Activated T-helper 1 cell treated with anti-CD3 and anti-CD28 coated beads, Interleukin-2, amount 50 U/mL, for 16 hours (primary cell): ENCODE data around the gene H1-8.
"Not testable (repeated sequence)": the region's sequence is repeated elsewhere in the genome, so short reads cannot be mapped to it uniquely, and the experiment has no call there.

Source experiments
- DNase-seq, 2 donors: peaks; one replicate each; pipeline ENCODE4 v3.0.0-alpha.2; 2020; ENCODE audit warnings: low read depth in 1 of 2, low spot score in 1 of 2

H1-8 gene

GRCh38 chr3:129515108-129515820, 27.7 kb upstream of the H1-8 start:
- not testable (repeated sequence) for DNase-seq

- not testable (repeated sequence) for DNase-seq
These were observed 27.0 kb upstream of the H1-8 start for GRCh38 chr3:129515821-129516432.

GRCh38 chr3:129517516-129517915, 25.5 kb upstream of the H1-8 start:
- DNase-seq = no peak

GRCh38 chr3:129518038-129518561, 24.9 kb upstream of the H1-8 start:
- DNase-seq = no peak

- no peak for DNase-seq
These were observed 24.4 kb upstream of the H1-8 start for GRCh38 chr3:129518581-129518980.

GRCh38 chr3:129519449-129519848, 23.5 kb upstream of the H1-8 start:
- no peak for DNase-seq

GRCh38 chr3:129519896-129520715, 22.9 kb upstream of the H1-8 start:
- DNase-seq = no peak

- no peak for DNase-seq
These were observed 22.0 kb upstream of the H1-8 start for GRCh38 chr3:129520960-129521359.

GRCh38 chr3:129521611-129522010, 21.4 kb upstream of the H1-8 start:
- DNase-seq = no peak

GRCh38 chr3:129522953-129523352, 20.0 kb upstream of the H1-8 start:
- DNase-seq = no peak

GRCh38 chr3:129524081-129524480, 18.9 kb upstream of the H1-8 start:
- DNase-seq = no peak

- no peak for DNase-seq
These were observed 17.5 kb upstream of the H1-8 start for GRCh38 chr3:129525341-129525968.

- DNase-seq = no peak
These were observed 16.7 kb upstream of the H1-8 start for GRCh38 chr3:129526121-129526900.

GRCh38 chr3:129527262-129527661, 15.7 kb upstream of the H1-8 start:
- no peak for DNase-seq

GRCh38 chr3:129528589-129529100, 14.3 kb upstream of the H1-8 start, which contains the start of gene RHO:
TSS of gene RHO (plus strand) at chr3:129528639. CDS start at chr3:129528734, 95 bp downstream.
- no peak for DNase-seq

- no peak for DNase-seq
These were observed 13.4 kb upstream of the H1-8 start for GRCh38 chr3:129529436-129530210.

GRCh38 chr3:129530251-129530791, 12.7 kb upstream of the H1-8 start:
- DNase-seq = no peak

- DNase-seq = no peak
These were observed 12.2 kb upstream of the H1-8 start for GRCh38 chr3:129530821-129531220.

- DNase-seq = no peak
These were observed 11.3 kb upstream of the H1-8 start for GRCh38 chr3:129531699-129532098.
